GM10248 (cell line): ENCODE measurements around the gene PRKCZ.
A peak's percentile ranks its signal among the peaks of the same experiment; 100 is the strongest.

Source experiments
- CTCF ChIA-PET: fragments of 300-600 bp; sonication (Branson Sonifier 250); formaldehyde crosslinking; extraction: SDS; loops from one replicate; lab custom pipeline; 2021; ENCODE audit warnings: antibody characterized with exemption; lab: Yijun Ruan, JAX
- POLR2A ChIA-PET: fragments of 350-650 bp; sonication (Branson Sonifier 250); formaldehyde crosslinking; extraction: SDS; loops from one replicate; lab custom pipeline; 2020; ENCODE audit warnings: antibody characterized with exemption; lab: Yijun Ruan, JAX
- DNase-seq: peaks from one replicate; pipeline ENCODE4 v3.0.0; 2012; ENCODE audit errors: extremely low spot score
- TF ChIP-seq, protein P1 (sequence below): IDR thresholded peaks from 2 replicates; pipeline ENCODE4 v1.5.1; 2012; ENCODE audit warnings: mild to moderate bottlenecking, low read depth; ENCODE audit errors: extremely low read depth, missing control alignments, control extremely low read depth

The PRKCZ gene

DNA sequence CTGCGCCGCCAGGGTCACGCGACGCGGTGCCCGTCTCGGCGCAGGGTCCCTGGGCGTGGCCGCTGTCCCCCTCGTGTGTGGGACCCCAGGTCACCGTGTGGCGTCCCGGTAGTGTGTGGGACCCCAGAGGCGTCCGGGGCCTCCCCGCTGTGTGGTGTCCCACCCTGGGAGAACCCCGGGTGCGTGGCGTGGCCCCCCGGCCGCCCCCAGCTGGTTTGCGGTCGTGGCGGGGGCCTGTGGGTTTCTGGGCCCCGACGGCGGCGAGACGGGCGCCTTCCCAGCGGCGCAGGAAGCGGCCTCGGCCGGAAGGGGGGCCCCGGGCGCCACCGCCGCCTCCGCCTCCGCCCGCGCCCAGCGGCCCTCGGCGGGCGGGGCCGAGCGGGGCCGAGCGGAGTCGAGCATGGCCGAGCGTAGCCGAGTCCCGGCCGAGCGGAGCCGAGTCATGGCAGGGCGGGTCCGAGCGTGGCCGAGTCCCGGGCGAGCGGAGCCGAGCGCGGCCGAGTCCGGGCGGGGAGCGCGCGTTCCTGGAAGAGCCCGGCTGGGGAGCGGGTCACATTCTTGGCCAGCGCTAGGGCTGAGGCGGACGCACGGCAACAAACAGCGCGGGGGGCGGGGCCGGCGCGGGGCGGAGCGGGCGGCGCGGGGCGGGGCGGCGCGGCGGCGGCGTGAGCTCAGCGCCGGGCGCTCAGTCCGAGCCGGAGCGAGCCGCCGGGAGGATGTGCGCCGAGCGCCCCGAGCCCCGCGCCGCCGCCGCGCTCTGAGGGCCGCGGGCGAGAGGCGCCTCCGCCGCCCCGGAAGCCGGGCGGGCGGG, 177.3 kb downstream of the PRKCZ start:
- peak; percentile 100 for DNase-seq
- POLR2A ChIA-PET, result interaction anchor here (0.5 to 1.5 kb wide), 10 partner anchors 9 to 154 kb away, joined by 3 to 6 read pairs (median 3); no protein-coding TSS in a partner anchor
- TF ChIP-seq, protein P1, sequence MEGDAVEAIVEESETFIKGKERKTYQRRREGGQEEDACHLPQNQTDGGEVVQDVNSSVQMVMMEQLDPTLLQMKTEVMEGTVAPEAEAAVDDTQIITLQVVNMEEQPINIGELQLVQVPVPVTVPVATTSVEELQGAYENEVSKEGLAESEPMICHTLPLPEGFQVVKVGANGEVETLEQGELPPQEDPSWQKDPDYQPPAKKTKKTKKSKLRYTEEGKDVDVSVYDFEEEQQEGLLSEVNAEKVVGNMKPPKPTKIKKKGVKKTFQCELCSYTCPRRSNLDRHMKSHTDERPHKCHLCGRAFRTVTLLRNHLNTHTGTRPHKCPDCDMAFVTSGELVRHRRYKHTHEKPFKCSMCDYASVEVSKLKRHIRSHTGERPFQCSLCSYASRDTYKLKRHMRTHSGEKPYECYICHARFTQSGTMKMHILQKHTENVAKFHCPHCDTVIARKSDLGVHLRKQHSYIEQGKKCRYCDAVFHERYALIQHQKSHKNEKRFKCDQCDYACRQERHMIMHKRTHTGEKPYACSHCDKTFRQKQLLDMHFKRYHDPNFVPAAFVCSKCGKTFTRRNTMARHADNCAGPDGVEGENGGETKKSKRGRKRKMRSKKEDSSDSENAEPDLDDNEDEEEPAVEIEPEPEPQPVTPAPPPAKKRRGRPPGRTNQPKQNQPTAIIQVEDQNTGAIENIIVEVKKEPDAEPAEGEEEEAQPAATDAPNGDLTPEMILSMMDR, result peak; percentile 28
- CTCF ChIA-PET, result interaction anchor here (0.8 to 2.4 kb wide), 2 partner anchors 32 to 154 kb away, joined by 3 to 11 read pairs; partner anchors contain the start of gene FAAP20

DNA sequence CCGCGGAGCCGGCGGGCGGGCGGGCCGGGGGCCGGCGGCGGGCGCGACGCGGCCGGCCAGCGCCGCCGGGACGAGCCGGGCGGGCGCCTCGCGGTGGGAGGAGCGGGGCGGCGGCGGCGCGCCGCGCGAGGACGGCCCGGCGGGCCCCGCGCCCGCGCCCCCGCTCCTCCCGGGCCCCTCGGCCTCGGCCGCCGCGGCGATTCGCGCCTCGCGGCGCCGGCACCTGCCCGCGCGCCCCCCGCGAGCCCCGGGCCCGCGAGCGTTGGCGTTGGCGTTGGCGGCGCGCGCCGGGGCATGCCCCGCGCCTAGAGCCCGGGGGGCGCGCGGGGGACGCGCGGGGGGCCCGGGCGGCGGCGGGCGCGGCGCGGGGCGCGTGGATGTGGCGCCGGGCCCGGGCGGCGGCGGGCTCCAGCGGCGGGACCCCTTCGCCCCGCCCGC, 178.0 kb downstream of the PRKCZ start, which contains the start of gene SKI:
Gene SKI, plus strand, starts transcription at position 163 of the 438 bp plus-strand sequence. CDS start 448 bp downstream, outside the sequence.
- CTCF ChIA-PET, result interaction anchor here (2.4 kb wide), 1 partner anchor 33 kb away, joined by 11 read pairs; the partner anchor contains the start of gene FAAP20

DNA sequence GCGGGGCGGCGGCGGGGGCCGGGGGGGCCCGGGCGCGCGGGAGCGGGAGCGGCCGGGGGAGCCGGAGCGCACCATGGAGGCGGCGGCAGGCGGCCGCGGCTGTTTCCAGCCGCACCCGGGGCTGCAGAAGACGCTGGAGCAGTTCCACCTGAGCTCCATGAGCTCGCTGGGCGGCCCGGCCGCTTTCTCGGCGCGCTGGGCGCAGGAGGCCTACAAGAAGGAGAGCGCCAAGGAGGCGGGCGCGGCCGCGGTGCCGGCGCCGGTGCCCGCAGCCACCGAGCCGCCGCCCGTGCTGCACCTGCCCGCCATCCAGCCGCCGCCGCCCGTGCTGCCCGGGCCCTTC, 178.5 kb downstream of the PRKCZ start:
- CTCF ChIA-PET, result interaction anchor here (1.5 to 2.4 kb wide), 2 partner anchors 34 to 154 kb away, joined by 4 to 11 read pairs; partner anchors contain the start of gene FAAP20
- POLR2A ChIA-PET, result interaction anchor here (1.5 kb wide), 1 partner anchor 21 kb away, joined by 3 read pairs; no protein-coding TSS in a partner anchor
- no peak for DNase-seq
- TF ChIP-seq, protein P1, result no peak

More for the DNA sequence above, 178.0 kb downstream of the PRKCZ start, which contains the start of gene SKI:
- TF ChIP-seq, protein P1, result no peak
- POLR2A ChIA-PET, result interaction anchor here (1.1 to 1.5 kb wide), 3 partner anchors 21 to 154 kb away, joined by 3 read pairs; no protein-coding TSS in a partner anchor
- DNase-seq, result no peak

GRCh38 chr1:2229037-2229864, 179.0 kb downstream of the PRKCZ start:
- TF ChIP-seq, protein P1, result peak; percentile 23
- CTCF ChIA-PET, result interaction anchor here (0.7 to 2.4 kb wide), 3 partner anchors 10 to 153 kb away, joined by 4 to 11 read pairs (median 4); partner anchors contain the start of gene FAAP20
- peak; percentile 56 for DNase-seq
- POLR2A ChIA-PET, result interaction anchor here (0.6 to 1.5 kb wide), 4 partner anchors 9 to 96 kb away, joined by 3 read pairs; no protein-coding TSS in a partner anchor

GRCh38 chr1:2229911-2230731, 179.9 kb downstream of the PRKCZ start:
- no peak for DNase-seq
- TF ChIP-seq, protein P1, result no peak
- CTCF ChIA-PET, result interaction anchor here (1.5 kb wide), 1 partner anchor 152 kb away, joined by 4 read pairs; no protein-coding TSS in a partner anchor
- POLR2A ChIA-PET, result interaction anchor here (1.4 kb wide), 1 partner anchor 10 kb away, joined by 3 read pairs; no protein-coding TSS in a partner anchor
